GM10847 (cell line): ENCODE data around the gene CST9.

Source experiments
- POLR2A ChIP-seq: IDR thresholded peaks from 2 replicates; pipeline ENCODE4 v1.6.1; 2011; ENCODE audit not compliant: insufficient read length; ENCODE audit errors: extremely low read depth

Gene CST9

GRCh38 chr20:23640671-23641667, 35.3 kb upstream of the CST9 start:
- no peak for TF ChIP-seq POLR2A

- TF ChIP-seq POLR2A = no peak
Measured at GRCh38 chr20:23640018-23640601, 34.4 kb upstream of the CST9 start.

GRCh38 chr20:23639490-23639958, 33.8 kb upstream of the CST9 start:
- no peak for TF ChIP-seq POLR2A

- no peak for TF ChIP-seq POLR2A
Measured at GRCh38 chr20:23638309-23638708, 32.6 kb upstream of the CST9 start.

- peak; percentile 51 for TF ChIP-seq POLR2A
Measured at GRCh38 chr20:23637282-23638221, 31.8 kb upstream of the CST9 start, which contains the start of gene CST3. TSS of gene CST3 (minus strand) at chr20:23637955. CDS start at chr20:23637862, 93 bp downstream.

GRCh38 chr20:23636908-23637281, 31.2 kb upstream of the CST9 start:
- TF ChIP-seq POLR2A = no peak

- TF ChIP-seq POLR2A = no peak
Measured at GRCh38 chr20:23636182-23636907, 30.6 kb upstream of the CST9 start.

GRCh38 chr20:23634985-23635767, 29.5 kb upstream of the CST9 start:
- TF ChIP-seq POLR2A = no peak

- no peak for TF ChIP-seq POLR2A
Measured at GRCh38 chr20:23634044-23634801, 28.5 kb upstream of the CST9 start.

- no peak for TF ChIP-seq POLR2A
Measured at GRCh38 chr20:23632711-23633573, 27.2 kb upstream of the CST9 start.

- no peak for TF ChIP-seq POLR2A
Measured at GRCh38 chr20:23631981-23632710, 26.4 kb upstream of the CST9 start.
